ENCODE results near the gene CSAD. TPM values are rescaled to one million over a fixed set of nuclear protein-coding genes. Genes with fewer than 3 reads are reported as not detected.

CSAD gene
- polyA plus RNA-seq, 1 experiment = 18.9 TPM

DNA sequence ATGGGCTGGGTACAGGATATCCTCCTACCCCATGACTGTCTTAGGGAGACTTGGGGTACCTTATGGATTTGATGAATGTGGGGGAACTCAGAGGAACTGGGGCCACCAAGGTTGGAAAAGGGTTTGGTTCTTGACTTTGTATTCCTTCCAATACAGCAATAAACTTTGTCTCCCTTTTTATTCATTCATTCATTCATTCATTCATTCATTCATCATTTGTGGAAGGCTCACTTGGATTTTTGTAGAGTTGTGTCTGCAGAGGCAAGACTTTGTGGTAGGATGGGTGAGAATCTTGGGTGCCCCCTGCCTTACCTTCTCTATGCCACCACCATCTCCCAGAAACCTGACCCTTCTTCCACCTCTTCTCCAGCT is 56.4 kb downstream of the CSAD start:
- CTCF ChIA-PET = no interaction called here
- POLR2A ChIA-PET = no interaction called here

DNA sequence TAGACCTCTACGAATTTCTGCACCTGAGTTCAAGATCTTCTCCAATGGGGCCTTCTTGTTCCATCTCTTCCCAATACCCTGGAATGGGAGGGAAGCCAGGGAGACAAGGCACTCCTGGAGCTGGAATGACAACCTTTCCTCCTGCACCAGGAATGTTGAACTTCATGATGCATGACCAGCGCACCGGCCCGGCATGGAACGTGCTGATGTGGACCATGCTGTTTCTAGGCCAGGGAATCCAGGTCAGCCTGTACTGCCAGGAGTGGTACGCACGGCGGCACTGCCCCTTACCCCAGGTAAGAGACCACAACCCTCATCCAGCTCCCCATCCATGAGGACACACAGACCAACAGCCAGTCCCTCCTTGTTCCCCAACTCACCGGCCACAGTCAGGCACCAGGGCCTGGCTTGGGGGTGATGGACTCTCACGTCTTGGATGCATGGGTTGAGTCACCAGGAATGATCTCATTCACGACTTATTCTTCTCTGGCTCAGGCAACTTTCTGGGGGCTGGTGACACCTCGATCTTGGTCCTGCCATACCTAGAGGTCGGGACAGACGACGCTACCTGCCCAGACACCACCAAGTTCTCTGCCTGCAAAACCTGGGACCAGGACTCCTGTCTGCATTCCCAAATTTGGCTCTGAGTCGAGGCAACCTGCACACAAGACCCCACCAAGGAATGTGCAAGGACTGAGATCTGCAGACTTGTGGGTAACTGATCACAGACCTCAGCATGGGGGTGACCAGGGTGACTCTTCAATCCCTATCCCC is 57.0 kb downstream of the CSAD start:
- DNase-seq (ENCODE audit: low read depth, low spot score) = no peak
- ChIA-PET POLR2A (no interaction called here), CTCF (no interaction called here)

More for the DNA sequence above, 56.4 kb downstream of the CSAD start:
- TF ChIP-seq, protein P1, sequence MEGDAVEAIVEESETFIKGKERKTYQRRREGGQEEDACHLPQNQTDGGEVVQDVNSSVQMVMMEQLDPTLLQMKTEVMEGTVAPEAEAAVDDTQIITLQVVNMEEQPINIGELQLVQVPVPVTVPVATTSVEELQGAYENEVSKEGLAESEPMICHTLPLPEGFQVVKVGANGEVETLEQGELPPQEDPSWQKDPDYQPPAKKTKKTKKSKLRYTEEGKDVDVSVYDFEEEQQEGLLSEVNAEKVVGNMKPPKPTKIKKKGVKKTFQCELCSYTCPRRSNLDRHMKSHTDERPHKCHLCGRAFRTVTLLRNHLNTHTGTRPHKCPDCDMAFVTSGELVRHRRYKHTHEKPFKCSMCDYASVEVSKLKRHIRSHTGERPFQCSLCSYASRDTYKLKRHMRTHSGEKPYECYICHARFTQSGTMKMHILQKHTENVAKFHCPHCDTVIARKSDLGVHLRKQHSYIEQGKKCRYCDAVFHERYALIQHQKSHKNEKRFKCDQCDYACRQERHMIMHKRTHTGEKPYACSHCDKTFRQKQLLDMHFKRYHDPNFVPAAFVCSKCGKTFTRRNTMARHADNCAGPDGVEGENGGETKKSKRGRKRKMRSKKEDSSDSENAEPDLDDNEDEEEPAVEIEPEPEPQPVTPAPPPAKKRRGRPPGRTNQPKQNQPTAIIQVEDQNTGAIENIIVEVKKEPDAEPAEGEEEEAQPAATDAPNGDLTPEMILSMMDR (IDR thresholded peaks at IDR 0.05; ENCODE audit: low read depth, low read length) = no peak
- H3K27me3 ChIP-seq (ENCODE audit: control insufficient read depth, insufficient read depth, low read length) = peaks cover 6% of the 10 kb centered on the region
- DNase-seq (ENCODE audit: low read depth, low spot score) = no peak
- no peak overlapping the region for H3K4me3 ChIP-seq (ENCODE audit: low read depth, low read length)
- no peaks in the 10 kb centered on the region; the same call in 1 of the 2 replicates for H3K9me3 ChIP-seq (ENCODE audit: control insufficient read depth, insufficient read depth, low read length)
- no peak overlapping the region for H3K27ac ChIP-seq (ENCODE audit: low read depth, low read length)

DNA sequence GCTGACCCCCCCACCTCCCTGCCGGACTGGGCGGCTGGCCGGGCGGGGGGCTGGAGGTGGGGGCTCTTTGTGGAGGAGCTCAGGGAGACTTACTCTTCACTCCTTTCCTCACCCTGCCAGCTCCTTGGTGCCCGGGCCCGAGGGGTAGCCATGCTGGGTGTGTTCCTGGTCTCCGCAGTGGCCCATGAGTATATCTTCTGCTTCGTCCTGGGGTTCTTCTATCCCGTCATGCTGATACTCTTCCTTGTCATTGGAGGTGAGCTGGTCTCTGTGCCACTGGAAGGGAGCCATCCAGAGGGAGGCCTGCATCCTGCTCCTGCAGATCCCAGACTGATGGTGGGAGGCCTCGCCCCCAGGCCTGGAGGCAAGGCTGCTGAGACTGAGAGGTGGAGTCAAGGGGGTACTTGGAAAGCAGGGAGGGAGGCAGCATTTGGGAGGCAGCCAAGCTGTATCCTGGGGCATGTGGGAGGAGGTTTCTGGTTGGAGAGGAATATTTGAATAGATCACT is 57.7 kb downstream of the CSAD start:
- no peak for DNase-seq (ENCODE audit: low read depth, low spot score)
- Histone ChIP-seq H3K27me3 (ENCODE audit: control insufficient read depth, insufficient read depth, low read length) (no peaks in the 10 kb centered on the region), H3K4me3 (ENCODE audit: low read depth, low read length) (no peak overlapping the region), H3K9me3 (ENCODE audit: control insufficient read depth, insufficient read depth, low read length) (no peaks in the 10 kb centered on the region; the same call in 1 of the 2 replicates), H3K27ac (ENCODE audit: low read depth, low read length) (no peak overlapping the region)
- ChIA-PET CTCF (no interaction called here), POLR2A (no interaction called here)
- TF ChIP-seq, protein P1 (IDR thresholded peaks at IDR 0.05; ENCODE audit: low read depth, low read length) = no peak

More for the DNA sequence above, 57.0 kb downstream of the CSAD start:
- no peaks in the 10 kb centered on the region; the same call in 1 of the 2 replicates for H3K9me3 ChIP-seq (ENCODE audit: control insufficient read depth, insufficient read depth, low read length)
- H3K27ac ChIP-seq (ENCODE audit: low read depth, low read length) = no peak overlapping the region
- no peak overlapping the region for H3K4me3 ChIP-seq (ENCODE audit: low read depth, low read length)
- TF ChIP-seq, protein P1 (IDR thresholded peaks at IDR 0.05; ENCODE audit: low read depth, low read length) = no peak
- H3K27me3 ChIP-seq (ENCODE audit: control insufficient read depth, insufficient read depth, low read length) = peaks cover 2% of the 10 kb centered on the region

DNA sequence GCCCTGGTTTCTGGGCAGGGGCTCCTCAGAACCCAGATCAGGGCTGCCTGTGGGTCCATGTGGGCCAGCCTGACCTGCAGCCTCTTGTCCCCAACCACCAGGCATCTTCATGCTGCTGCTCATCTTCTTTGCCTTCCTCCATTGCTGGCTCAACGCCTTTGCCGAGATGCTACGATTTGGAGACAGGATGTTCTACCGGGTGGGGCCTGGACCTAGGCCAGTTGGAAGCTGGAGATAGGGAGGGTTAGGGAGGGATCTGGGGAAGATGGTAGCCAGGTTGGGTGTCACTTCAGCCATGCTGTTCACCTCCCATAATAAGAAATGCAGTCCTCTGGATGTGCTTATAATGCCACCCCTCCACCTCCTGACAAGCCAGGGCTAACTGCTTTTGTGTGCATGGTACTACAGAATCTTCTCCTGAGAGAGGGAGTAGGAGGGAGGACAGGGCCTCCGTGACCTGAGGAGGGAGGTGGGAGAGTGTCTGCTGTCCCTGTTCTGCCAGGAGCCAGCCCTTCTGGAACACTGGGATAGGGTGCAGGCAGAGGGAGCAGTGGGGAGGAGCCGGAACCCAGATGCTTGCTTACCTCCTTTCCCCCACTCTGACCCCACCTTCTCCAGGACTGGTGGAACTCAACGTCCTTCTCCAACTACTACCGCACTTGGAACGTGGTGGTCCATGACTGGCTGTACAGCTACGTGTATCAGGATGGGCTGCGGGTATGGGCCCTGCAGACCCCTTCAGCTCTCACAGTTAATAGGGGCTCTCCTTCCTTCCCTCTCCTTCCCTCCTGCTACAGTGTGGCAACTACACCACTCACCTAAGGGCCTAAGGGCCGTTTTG is 59.8 kb downstream of the CSAD start:
- ChIA-PET POLR2A (no interaction called here), CTCF (no interaction called here)
- H3K9me3 ChIP-seq (ENCODE audit: control insufficient read depth, insufficient read depth, low read length) = no peaks in the 10 kb centered on the region; the same call in 1 of the 2 replicates
- DNase-seq (ENCODE audit: low read depth, low spot score) = no peak
- H3K27me3 ChIP-seq (ENCODE audit: control insufficient read depth, insufficient read depth, low read length) = no peaks in the 10 kb centered on the region
- H3K27ac ChIP-seq (ENCODE audit: low read depth, low read length) = no peak overlapping the region
- no peak overlapping the region for H3K4me3 ChIP-seq (ENCODE audit: low read depth, low read length)
- TF ChIP-seq, protein P1 (IDR thresholded peaks at IDR 0.05; ENCODE audit: low read depth, low read length) = no peak
